Left ventricle myocardium inferior (tissue), 1 donor: ENCODE data around the gene ABCD1. TPM values are rescaled to one million over a fixed set of nuclear protein-coding genes. Genes with fewer than 3 reads are reported as not detected.

Experiments
- DNase-seq: peaks from one replicate; pipeline ENCODE4 v3.0.0-alpha.2; 2020
- H3K27ac ChIP-seq: fragments of 200-600 bp; replicated peaks from 2 replicates; pipeline ENCODE4 v1.8.0; 2021
- H3K27me3 ChIP-seq: fragments of 200-600 bp; 2 replicates; pipeline ENCODE4 v1.8.0; 2021; ENCODE audit warnings: low read depth
- H3K36me3 ChIP-seq: fragments of 200-600 bp; 2 replicates; pipeline ENCODE4 v1.8.0; 2021
- H3K4me1 ChIP-seq: fragments of 200-600 bp; 2 replicates; pipeline ENCODE4 v1.8.0; 2021
- H3K4me3 ChIP-seq: fragments of 200-600 bp; 2 replicates; pipeline ENCODE4 v1.8.0; 2021; ENCODE audit warnings: mild to moderate bottlenecking, moderate library complexity
- H3K9me3 ChIP-seq: fragments of 200-600 bp; replicated peaks from 2 replicates; pipeline ENCODE4 v1.8.0; 2021
- CTCF ChIP-seq: fragments of 200-600 bp; IDR thresholded peaks from 2 replicates; pipeline ENCODE4 v1.8.0; 2021; ENCODE audit warnings: antibody characterized with exemption, mild to moderate bottlenecking, borderline replicate concordance
- intact Hi-C: fragments of 100-400 bp; cut with micrococcal nuclease; formaldehyde crosslinking; loops from one replicate; pipeline ENCODE4 v1.11.0; 2022
- total RNA-seq: library from RNA; stranded (reverse); fragmentation: NEBNext Ultra II Directional; extraction: Animal tissue kit (Norgen Biotek cat#: 25700); gene quantifications from one replicate; pipeline ENCODE4 v1.2.1, GENCODE V29; 2021
- donor health status: DM: no; HTN: yes; CAD: no; lungs with severe emphysema.

Gene ABCD1
- total RNA-seq, 1 donor from 2014 or later = 16.0 TPM

GRCh38 chrX:153774576-153775292 is 50.1 kb downstream of the ABCD1 start:
- no peaks in the 10 kb centered on the region for H3K27me3 ChIP-seq
- H3K4me1 ChIP-seq = no peaks in the 10 kb centered on the region
- no peak for TF ChIP-seq CTCF
- no peaks in the 10 kb centered on the region for H3K36me3 ChIP-seq
- DNase-seq = peak; percentile 2
- no peak overlapping the region for H3K4me3 ChIP-seq
- no peak overlapping the region for H3K27ac ChIP-seq
- no peaks in the 10 kb centered on the region for H3K9me3 ChIP-seq
- intact Hi-C loops = no loop called here

GRCh38 chrX:153775293-153776119 is 50.9 kb downstream of the ABCD1 start:
- no peak for TF ChIP-seq CTCF
- no peak overlapping the region for H3K4me3 ChIP-seq
- H3K36me3 ChIP-seq = no peaks in the 10 kb centered on the region
- no peaks in the 10 kb centered on the region for H3K9me3 ChIP-seq
- no peak overlapping the region for H3K27ac ChIP-seq
- intact Hi-C loops = no loop called here
- peak; percentile 4 for DNase-seq
- peaks cover 5% of the 10 kb centered on the region for H3K4me1 ChIP-seq
- no peaks in the 10 kb centered on the region for H3K27me3 ChIP-seq

GRCh38 chrX:153776120-153776599 is 51.5 kb downstream of the ABCD1 start:
- peaks cover 11% of the 10 kb centered on the region for H3K4me1 ChIP-seq
- DNase-seq = no peak
- no peak overlapping the region for H3K27ac ChIP-seq
- no peak overlapping the region for H3K4me3 ChIP-seq
- intact Hi-C loops = no loop called here
- H3K27me3 ChIP-seq = no peaks in the 10 kb centered on the region
- H3K36me3 ChIP-seq = no peaks in the 10 kb centered on the region
- no peaks in the 10 kb centered on the region for H3K9me3 ChIP-seq
- TF ChIP-seq CTCF = no peak

GRCh38 chrX:153776611-153777045 is 52.0 kb downstream of the ABCD1 start:
- no peaks in the 10 kb centered on the region for H3K36me3 ChIP-seq
- no peaks in the 10 kb centered on the region for H3K9me3 ChIP-seq
- no peak overlapping the region for H3K27ac ChIP-seq
- intact Hi-C loops = no loop called here
- peaks cover 16% of the 10 kb centered on the region for H3K4me1 ChIP-seq
- H3K4me3 ChIP-seq = no peak overlapping the region
- peak; percentile 4 for DNase-seq
- TF ChIP-seq CTCF = no peak
- H3K27me3 ChIP-seq = no peaks in the 10 kb centered on the region

- intact Hi-C loops = no loop called here
- Histone ChIP-seq H3K4me1 (peaks cover 24% of the 10 kb centered on the region), H3K27me3 (no peaks in the 10 kb centered on the region), H3K36me3 (no peaks in the 10 kb centered on the region), H3K4me3 (no peak overlapping the region), H3K27ac (no peak overlapping the region), H3K9me3 (no peaks in the 10 kb centered on the region)
- no peak for TF ChIP-seq CTCF
- peak; percentile 6 for DNase-seq
Observed at GRCh38 chrX:153777261-153778090, 52.8 kb downstream of the ABCD1 start.
